NT2/D1 (cell line): Measurements from ENCODE around the gene TBCD.

Experiments used
- SUZ12 ChIP-seq: IDR thresholded peaks from 2 replicates; pipeline ENCODE4 v1.6.1; 2011; ENCODE audit not compliant: insufficient read length, insufficient read depth; ENCODE audit errors: extremely low read depth
- YY1 ChIP-seq: IDR thresholded peaks from 2 replicates; pipeline ENCODE4 v1.6.1; 2011; ENCODE audit not compliant: insufficient read length, insufficient read depth
- ZNF274 ChIP-seq: IDR thresholded peaks from 2 replicates; pipeline ENCODE4 v1.6.1; 2011; ENCODE audit warnings: mild to moderate bottlenecking, low read depth, low read length

DNA sequence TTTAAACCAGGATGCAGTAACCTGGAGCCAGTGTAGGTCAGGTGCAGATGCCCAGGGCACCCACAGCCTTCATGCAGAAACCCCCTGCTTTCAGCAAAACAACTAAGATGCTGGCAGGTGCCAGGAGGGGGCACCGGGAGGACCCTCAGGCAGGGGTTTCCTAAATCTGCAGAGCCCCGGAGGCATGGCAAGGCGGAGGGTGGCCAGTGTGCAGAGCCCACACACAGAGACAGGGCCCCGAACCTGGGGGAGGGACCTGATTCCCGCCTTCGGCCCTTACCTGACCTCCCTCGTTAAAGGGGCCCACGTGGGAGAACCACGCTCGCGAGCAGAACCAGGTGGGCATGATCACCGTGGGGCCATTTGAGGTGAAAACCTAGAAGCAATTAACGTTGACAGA is 213.5 kb downstream of the TBCD start:
- TF ChIP-seq ZNF274 (no peak), YY1 (no peak), SUZ12 (no peak)
